Measurements from ENCODE around the gene STAG3. TPM values are rescaled to one million over a fixed set of nuclear protein-coding genes. Genes with fewer than 3 reads are reported as not detected.
A peak's percentile ranks its signal among the peaks of the same experiment; 100 is the strongest.
"Not testable (repeated sequence)": the region's sequence is repeated elsewhere in the genome, so short reads cannot be mapped to it uniquely, and the experiment has no call there.

The STAG3 gene
- total RNA-seq, 1 experiment from 2014 or later, result 3.1 TPM

GRCh38 chr7:100224891-100225290 lies 47.2 kb downstream of the STAG3 start:
- H3K27ac Mint-ChIP-seq; H3K9me3 ChIP-seq (ENCODE audit: control insufficient read depth, low read depth, low read length); DNase-seq; H3K4me1 Mint-ChIP-seq; H3K4me3 Mint-ChIP-seq; H2BK120ac ChIP-seq (ENCODE audit: low read depth, low read length, poor library complexity, severe bottlenecking); H4K91ac ChIP-seq (ENCODE audit: insufficient read length, low read depth, low read length); H3K79me2 ChIP-seq (ENCODE audit: insufficient read depth, low read length); H3K27me3 Mint-ChIP-seq (ENCODE audit: low read depth); H2AK5ac ChIP-seq (ENCODE audit: insufficient read length, low read length); H4K8ac ChIP-seq (replicated peaks; ENCODE audit: insufficient read length, low read depth, low read length); H3K18ac ChIP-seq (ENCODE audit: insufficient read length, low read depth, low read length); H3K56ac ChIP-seq (ENCODE audit: insufficient read length, low read depth, low read length); H3K4me1 ChIP-seq (ENCODE audit: insufficient read depth, low read length); H3K23ac ChIP-seq (ENCODE audit: insufficient read length, low read depth, low read length); H2BK5ac ChIP-seq (ENCODE audit: insufficient read length, low read length); H2BK12ac ChIP-seq (ENCODE audit: insufficient read length, low read depth, low read length); H3K27me3 ChIP-seq (ENCODE audit: insufficient read depth, low read length); H3K23me2 ChIP-seq (ENCODE audit: insufficient read length, low read depth, low read length, poor library complexity, severe bottlenecking); H2BK15ac ChIP-seq (ENCODE audit: low read depth, low read length); H3K27ac ChIP-seq (ENCODE audit: insufficient read length, low read depth, low read length); H3K9ac ChIP-seq (ENCODE audit: extremely low read depth, insufficient read length, low read length); H3K9me3 Mint-ChIP-seq; H3T11ph ChIP-seq (ENCODE audit: low read length); H3K79me1 ChIP-seq (ENCODE audit: insufficient read depth, low read depth, low read length, poor library complexity, severe bottlenecking); H3K4me2 ChIP-seq (ENCODE audit: insufficient read depth, insufficient read length, low read length); H4K20me1 ChIP-seq (ENCODE audit: control insufficient read depth, insufficient read depth, insufficient read length); H2AFZ ChIP-seq (ENCODE audit: low read length); H3K4ac ChIP-seq (ENCODE audit: low read depth, low read length); H4K5ac ChIP-seq (ENCODE audit: insufficient read length, low read depth, low read length); H2BK20ac ChIP-seq (ENCODE audit: low read depth, low read length, poor library complexity, severe bottlenecking); H3K14ac ChIP-seq (ENCODE audit: insufficient read depth, low read length): not testable (repeated sequence)
- H3K36me3 Mint-ChIP-seq (ENCODE audit: insufficient read depth in 1 of 3, low read depth in 3 of 3), result peaks cover 4 to 17% (median 15%) of the 10 kb centered on the region in 3 experiments; a peak in 5 of 7 replicates
- no CpG with 5 or more reads among the region's 6 CpGs for WGBS (ENCODE audit: extremely low coverage, insufficient read length, low lambda C conversion rate)

- not testable (repeated sequence) for H2BK120ac ChIP-seq (ENCODE audit: low read depth, low read length, poor library complexity, severe bottlenecking); H3K23me2 ChIP-seq (ENCODE audit: insufficient read length, low read depth, low read length, poor library complexity, severe bottlenecking); H3K23ac ChIP-seq (ENCODE audit: insufficient read length, low read depth, low read length); H3K18ac ChIP-seq (ENCODE audit: insufficient read length, low read depth, low read length); H3K27me3 Mint-ChIP-seq (ENCODE audit: low read depth); H3K79me1 ChIP-seq (ENCODE audit: insufficient read depth, low read depth, low read length, poor library complexity, severe bottlenecking); H3K56ac ChIP-seq (ENCODE audit: insufficient read length, low read depth, low read length); H3K9me3 Mint-ChIP-seq; H2AFZ ChIP-seq (ENCODE audit: low read length); H3K4me3 Mint-ChIP-seq; H2BK20ac ChIP-seq (ENCODE audit: low read depth, low read length, poor library complexity, severe bottlenecking); H3K4me1 ChIP-seq (ENCODE audit: insufficient read depth, low read length); H3T11ph ChIP-seq (ENCODE audit: low read length); H3K14ac ChIP-seq (ENCODE audit: insufficient read depth, low read length); H2BK5ac ChIP-seq (ENCODE audit: insufficient read length, low read length); H4K20me1 ChIP-seq (ENCODE audit: control insufficient read depth, insufficient read depth, insufficient read length); H3K4me1 Mint-ChIP-seq; H4K91ac ChIP-seq (ENCODE audit: insufficient read length, low read depth, low read length); H3K4me2 ChIP-seq (ENCODE audit: insufficient read depth, insufficient read length, low read length); H2AK5ac ChIP-seq (ENCODE audit: insufficient read length, low read length); H3K4ac ChIP-seq (ENCODE audit: low read depth, low read length); DNase-seq; H4K8ac ChIP-seq (replicated peaks; ENCODE audit: insufficient read length, low read depth, low read length); H4K5ac ChIP-seq (ENCODE audit: insufficient read length, low read depth, low read length); H3K27ac ChIP-seq (ENCODE audit: insufficient read length, low read depth, low read length); H3K9ac ChIP-seq (ENCODE audit: extremely low read depth, insufficient read length, low read length); H3K27me3 ChIP-seq (ENCODE audit: insufficient read depth, low read length); H3K79me2 ChIP-seq (ENCODE audit: insufficient read depth, low read length); H3K9me3 ChIP-seq (ENCODE audit: control insufficient read depth, low read depth, low read length); H2BK12ac ChIP-seq (ENCODE audit: insufficient read length, low read depth, low read length); H2BK15ac ChIP-seq (ENCODE audit: low read depth, low read length)
- WGBS (ENCODE audit: extremely low coverage, insufficient read length, low lambda C conversion rate), result no CpG with 5 or more reads among the region's 8 CpGs
- Mint-ChIP-seq H3K27ac (peak overlapping the region; percentile 25 to 76 (median 53); a peak in 4 of 7 replicates), H3K36me3 (ENCODE audit: insufficient read depth in 1 of 3, low read depth in 3 of 3) (peaks cover 11 to 33% (median 11%) of the 10 kb centered on the region in 3 experiments; a peak in 6 of 7 replicates)
Measured at GRCh38 chr7:100234660-100235317, 57.1 kb downstream of the STAG3 start.

Data from H9 (cell line).